T-helper 1 cell treated with Interleukin-12 subunit alpha and Interleukin-12 subunit beta and Interleukin-4 antibody, amounts not matched to agents 30 ng/mL and 1 ng/mL, for 36 hours (primary cell): Measurements from ENCODE around the gene CLCN5. TPM values are rescaled to one million over a fixed set of nuclear protein-coding genes. Genes with fewer than 3 reads are reported as not detected.

Source experiments
- intact Hi-C: fragments of 100-400 bp; cut with micrococcal nuclease; formaldehyde crosslinking; loops from one replicate; pipeline ENCODE4 v1.15.1; 2024
- total RNA-seq: library from RNA; stranded (reverse); gene quantifications from 2 replicates; pipeline ENCODE4 v1.2.3, GENCODE V29; 2022

CLCN5 gene
- total RNA-seq, 1 donor from 2014 or later: 5.4 TPM

- intact Hi-C loops: no loop called here
Observed at GRCh38 chrX:50075630-50076339, 153.4 kb downstream of the CLCN5 start.

- intact Hi-C loops: loop anchor here (2.0 kb wide), 1 partner anchor 167 kb away; no protein-coding TSS in a partner anchor
Observed at GRCh38 chrX:50081282-50081889, 159.0 kb downstream of the CLCN5 start.

DNA sequence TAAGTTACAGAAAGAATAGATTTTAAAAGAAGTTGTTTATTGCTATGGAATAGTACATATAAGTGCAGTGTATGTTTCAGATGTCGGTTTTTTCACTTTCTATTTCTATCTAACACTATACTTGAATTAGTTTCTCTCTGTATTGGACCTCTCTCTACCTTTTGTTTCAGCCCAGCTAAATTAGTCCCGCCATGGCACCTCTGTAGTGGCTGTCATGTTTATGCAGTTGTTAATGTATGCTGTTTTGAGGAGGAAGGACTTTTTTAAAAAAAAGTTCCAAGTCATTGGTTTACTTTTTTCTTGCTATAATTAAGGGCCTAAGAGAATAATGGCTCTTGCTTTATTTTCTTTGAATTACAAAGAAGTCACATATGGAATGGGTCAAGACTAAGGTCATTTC, 160.3 kb downstream of the CLCN5 start:
- intact Hi-C loops: no loop called here

- intact Hi-C loops: no loop called here
Observed at GRCh38 chrX:50088645-50089044, 166.2 kb downstream of the CLCN5 start.

GRCh38 chrX:50093625-50094024, 171.2 kb downstream of the CLCN5 start:
- intact Hi-C loops: no loop called here

DNA sequence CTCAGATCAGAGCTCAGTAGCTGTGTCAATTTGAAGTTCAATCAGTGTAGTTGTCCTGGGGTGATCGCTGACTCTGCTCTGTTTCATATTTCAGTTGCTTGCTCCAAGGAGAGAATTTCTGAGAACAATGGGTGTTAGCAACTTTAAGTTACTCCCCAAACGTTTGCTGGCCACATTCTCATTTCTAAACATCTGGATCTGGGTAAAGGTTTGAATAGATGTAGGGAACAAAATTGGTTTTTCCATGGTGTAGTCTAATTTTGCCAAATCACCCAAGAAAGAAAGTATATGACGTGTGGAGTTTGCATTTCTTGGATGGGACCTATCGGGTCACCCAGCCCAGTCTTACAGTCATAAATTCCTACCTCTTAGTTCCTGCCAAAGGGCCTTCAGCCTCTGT, 174.7 kb downstream of the CLCN5 start:
- intact Hi-C loops: no loop called here

DNA sequence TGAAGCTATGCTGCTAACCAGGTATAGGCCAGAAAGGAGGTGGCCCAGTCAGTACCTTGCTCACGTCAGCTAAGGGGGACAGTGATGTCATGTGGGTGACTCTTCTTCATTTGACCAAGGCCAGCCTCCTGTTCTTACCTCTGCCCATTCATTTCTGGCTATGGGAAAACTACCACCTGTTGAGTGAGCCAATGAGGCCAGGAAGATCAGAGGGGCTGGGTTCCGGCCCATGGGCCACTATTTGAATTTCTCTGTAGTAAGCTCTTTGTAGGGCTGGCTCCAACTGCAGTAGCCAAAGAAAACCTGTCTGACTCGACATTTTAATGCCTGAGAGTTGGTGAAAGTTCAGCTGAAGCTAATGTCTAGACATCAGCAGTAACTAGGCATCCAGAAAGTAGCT, 175.8 kb downstream of the CLCN5 start:
- intact Hi-C loops: no loop called here

- intact Hi-C loops: no loop called here
Observed at GRCh38 chrX:50098749-50099148, 176.4 kb downstream of the CLCN5 start.

- intact Hi-C loops: no loop called here
Observed at GRCh38 chrX:50099331-50099730, 176.9 kb downstream of the CLCN5 start.

DNA sequence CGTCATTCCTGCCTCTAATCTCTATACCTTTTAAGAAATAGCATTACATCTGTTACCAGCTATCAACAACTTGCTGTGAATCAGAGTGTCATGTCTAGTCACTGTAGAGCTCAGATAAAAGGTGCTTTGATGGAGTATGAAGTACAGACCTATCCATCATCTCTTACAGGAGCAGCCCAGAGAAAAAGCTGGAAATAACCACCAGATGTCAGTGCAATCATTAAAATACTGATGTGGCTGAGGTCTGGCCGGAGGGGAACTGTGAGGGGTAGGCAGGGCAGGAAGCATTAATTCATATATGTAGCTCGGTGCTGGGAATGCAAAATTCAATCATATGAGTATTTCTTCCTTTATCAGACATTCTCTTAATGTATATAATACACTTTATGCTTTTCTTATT, 177.8 kb downstream of the CLCN5 start:
- intact Hi-C loops: no loop called here

- intact Hi-C loops: no loop called here
Observed at GRCh38 chrX:50103176-50103575, 180.8 kb downstream of the CLCN5 start.

- intact Hi-C loops: no loop called here
Observed at GRCh38 chrX:50103866-50104566, 181.6 kb downstream of the CLCN5 start.

DNA sequence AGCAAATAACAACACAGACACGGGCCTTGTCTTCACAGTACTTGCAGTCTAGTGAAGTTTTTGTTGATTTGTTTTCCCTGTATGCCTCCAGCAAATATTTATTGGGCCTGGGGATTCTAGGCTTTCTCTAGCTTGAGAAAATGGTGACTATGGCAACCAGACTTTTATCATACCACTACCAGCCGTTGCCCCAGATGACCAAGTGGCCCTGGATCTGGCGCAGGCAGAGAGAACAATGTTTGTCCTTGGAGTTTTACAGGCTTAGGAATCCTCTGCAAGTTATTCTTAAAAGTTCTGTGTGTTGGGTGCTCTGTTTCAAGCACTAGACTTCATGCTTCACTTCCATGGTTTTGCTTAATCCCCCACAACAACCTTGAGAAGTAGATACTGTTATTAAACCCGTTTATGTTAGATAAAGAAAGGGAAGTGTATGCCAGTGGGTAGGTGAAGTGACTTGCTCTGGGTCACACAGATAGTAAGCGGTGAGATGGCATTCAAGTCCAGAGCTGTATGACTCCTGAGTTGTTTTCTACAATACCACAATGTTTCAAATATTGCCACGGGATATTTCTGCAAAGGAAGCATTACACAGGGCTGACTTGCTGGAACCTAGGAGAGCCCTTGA, 183.8 kb downstream of the CLCN5 start:
- intact Hi-C loops: no loop called here

DNA sequence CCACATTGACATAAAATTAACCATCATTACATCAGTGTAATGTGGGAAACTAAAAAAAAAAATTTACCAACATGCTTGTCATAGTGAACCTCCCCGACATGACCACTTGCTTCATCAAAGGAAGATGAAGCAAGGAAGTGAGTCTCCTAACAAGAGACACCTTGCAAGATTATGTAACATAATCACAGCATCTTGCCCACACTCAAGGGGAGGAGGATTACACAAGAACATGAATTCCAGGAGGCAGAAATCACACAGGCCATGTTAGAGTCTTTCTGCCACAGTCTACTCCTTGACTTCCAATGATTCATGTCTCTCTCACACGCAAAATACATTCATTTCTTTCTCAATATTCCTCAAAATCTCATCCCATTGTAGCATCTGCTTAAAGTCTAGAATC, 185.1 kb downstream of the CLCN5 start:
- intact Hi-C loops: no loop called here

GRCh38 chrX:50108264-50108663, 185.9 kb downstream of the CLCN5 start:
- intact Hi-C loops: no loop called here

GRCh38 chrX:50111742-50112141, 189.3 kb downstream of the CLCN5 start:
- intact Hi-C loops: no loop called here

GRCh38 chrX:50114113-50114512, 191.7 kb downstream of the CLCN5 start:
- intact Hi-C loops: no loop called here

DNA sequence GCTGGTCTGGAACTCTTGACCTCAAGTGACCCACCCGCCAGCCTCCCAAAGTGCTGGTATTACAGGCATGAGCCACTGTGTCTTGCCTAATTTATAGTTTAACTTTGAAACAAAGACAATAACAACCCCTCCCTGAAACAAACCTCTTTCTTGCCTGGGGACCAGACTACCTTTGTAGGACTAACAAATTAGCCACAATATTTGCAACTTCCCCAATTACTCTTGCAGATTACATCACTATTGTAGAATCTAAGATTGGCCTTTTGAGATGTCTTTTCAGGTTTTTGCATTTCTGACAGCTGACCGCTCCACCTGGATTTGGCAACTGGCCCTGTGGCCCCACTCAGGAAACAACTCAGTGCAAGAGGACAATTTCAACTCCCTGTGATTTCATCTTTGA, 193.6 kb downstream of the CLCN5 start:
- intact Hi-C loops: no loop called here

- intact Hi-C loops: no loop called here
Observed at GRCh38 chrX:50117476-50117875, 195.1 kb downstream of the CLCN5 start.

- intact Hi-C loops: no loop called here
Observed at GRCh38 chrX:50125480-50125879, 203.1 kb downstream of the CLCN5 start.

GRCh38 chrX:50147972-50148371, 225.6 kb downstream of the CLCN5 start:
- intact Hi-C loops: no loop called here
